WTC11 (cell line): ENCODE data around the gene FZD10.

Source experiments
- NFATC4 ChIP-seq: fragments of 250-450 bp; sonication (Bioruptor Pico); IDR thresholded peaks from 2 replicates; pipeline ENCODE4 v1.9.0; 2021; ENCODE audit warnings: mild to moderate bottlenecking
- ZNF263 ChIP-seq: sonication (generic); formaldehyde crosslinking; IDR thresholded peaks from 2 replicates; pipeline ENCODE4 v1.8.1; 2022; ENCODE audit warnings: low read depth, mild to moderate bottlenecking, moderate library complexity, missing genetic modification reagents
- TF ChIP-seq, protein P1 (sequence below): sonication (generic); formaldehyde crosslinking; conservative IDR thresholded peaks from 2 replicates; pipeline ENCODE4 v1.8.1; 2022; ENCODE audit warnings: mild to moderate bottlenecking, missing genetic modification reagents

DNA sequence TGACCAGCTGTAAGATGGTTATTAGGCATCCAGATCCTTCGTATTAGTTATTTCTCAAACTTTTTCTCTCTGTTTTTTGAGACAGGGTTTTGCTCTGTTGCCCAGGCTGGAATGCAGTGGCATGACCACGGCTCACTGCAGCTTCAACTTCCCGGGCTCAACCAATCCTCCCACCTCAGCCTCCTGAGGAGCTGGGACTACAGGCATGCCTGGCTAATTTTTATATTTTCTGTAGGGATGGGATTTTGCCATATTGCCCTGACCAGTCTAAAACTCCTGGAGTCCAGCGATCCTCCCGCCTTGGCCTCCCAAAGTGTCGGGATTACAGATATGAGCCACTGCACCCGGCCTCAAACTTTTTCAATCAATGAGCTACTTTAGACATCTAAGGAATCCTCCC is 33.1 kb downstream of the FZD10 start:
- TF ChIP-seq NFATC4 = no peak
- no peak for TF ChIP-seq ZNF263 (CRISPR knock-in tag)
- TF ChIP-seq, protein P1, sequence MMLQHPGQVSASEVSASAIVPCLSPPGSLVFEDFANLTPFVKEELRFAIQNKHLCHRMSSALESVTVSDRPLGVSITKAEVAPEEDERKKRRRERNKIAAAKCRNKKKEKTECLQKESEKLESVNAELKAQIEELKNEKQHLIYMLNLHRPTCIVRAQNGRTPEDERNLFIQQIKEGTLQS (CRISPR knock-in tag) = no peak
